ENCODE results near the gene TRIM77.
"Not testable (repeated sequence)": the region's sequence is repeated elsewhere in the genome, so short reads cannot be mapped to it uniquely, and the experiment has no call there.

The TRIM77 gene, protein sequence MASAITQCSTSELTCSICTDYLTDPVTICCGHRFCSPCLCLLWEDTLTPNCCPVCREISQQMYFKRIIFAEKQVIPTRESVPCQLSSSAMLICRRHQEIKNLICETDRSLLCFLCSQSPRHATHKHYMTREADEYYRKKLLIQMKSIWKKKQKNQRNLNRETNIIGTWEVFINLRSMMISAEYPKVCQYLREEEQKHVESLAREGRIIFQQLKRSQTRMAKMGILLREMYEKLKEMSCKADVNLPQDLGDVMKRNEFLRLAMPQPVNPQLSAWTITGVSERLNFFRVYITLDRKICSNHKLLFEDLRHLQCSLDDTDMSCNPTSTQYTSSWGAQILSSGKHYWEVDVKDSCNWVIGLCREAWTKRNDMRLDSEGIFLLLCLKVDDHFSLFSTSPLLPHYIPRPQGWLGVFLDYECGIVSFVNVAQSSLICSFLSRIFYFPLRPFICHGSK

DNA sequence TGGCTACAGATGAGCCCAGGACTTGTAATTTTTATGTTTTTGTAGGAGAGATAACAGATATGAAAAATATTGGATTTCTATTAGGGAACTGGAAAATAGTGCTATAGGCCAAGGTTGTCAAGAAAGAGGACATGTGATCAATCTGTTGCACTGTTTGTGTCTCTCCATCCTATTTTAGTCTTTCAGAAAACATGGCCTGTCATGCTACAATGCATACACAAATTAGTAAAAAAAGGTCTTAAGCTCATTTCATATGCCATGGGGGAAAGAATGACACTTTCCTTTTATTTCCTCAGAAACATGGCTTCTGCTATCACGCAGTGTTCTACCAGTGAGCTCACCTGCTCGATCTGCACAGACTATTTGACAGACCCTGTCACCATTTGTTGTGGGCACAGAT is at the start of gene TRIM77:
Gene TRIM77 (plus strand): TSS at position 301 of the 400 bp plus-strand sequence. CDS start 0 bp downstream, at position 301.
- not testable (repeated sequence) for H3K4me3 ChIP-seq (ENCODE audit: low read depth, low read length); DNase-seq (ENCODE audit: low read depth)

- TF ChIP-seq, protein P1, sequence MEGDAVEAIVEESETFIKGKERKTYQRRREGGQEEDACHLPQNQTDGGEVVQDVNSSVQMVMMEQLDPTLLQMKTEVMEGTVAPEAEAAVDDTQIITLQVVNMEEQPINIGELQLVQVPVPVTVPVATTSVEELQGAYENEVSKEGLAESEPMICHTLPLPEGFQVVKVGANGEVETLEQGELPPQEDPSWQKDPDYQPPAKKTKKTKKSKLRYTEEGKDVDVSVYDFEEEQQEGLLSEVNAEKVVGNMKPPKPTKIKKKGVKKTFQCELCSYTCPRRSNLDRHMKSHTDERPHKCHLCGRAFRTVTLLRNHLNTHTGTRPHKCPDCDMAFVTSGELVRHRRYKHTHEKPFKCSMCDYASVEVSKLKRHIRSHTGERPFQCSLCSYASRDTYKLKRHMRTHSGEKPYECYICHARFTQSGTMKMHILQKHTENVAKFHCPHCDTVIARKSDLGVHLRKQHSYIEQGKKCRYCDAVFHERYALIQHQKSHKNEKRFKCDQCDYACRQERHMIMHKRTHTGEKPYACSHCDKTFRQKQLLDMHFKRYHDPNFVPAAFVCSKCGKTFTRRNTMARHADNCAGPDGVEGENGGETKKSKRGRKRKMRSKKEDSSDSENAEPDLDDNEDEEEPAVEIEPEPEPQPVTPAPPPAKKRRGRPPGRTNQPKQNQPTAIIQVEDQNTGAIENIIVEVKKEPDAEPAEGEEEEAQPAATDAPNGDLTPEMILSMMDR (conservative IDR thresholded peaks at IDR 0.05; ENCODE audit: low read depth, low read length), result no peak
- H3K4me3 ChIP-seq (ENCODE audit: low read depth, low read length), result no peak overlapping the region
- no peak for DNase-seq (ENCODE audit: low read depth)
These were observed 43.1 kb upstream of the TRIM77 start for GRCh38 chr11:89667001-89667400.

GRCh38 chr11:89668158-89668557 is 41.9 kb upstream of the TRIM77 start:
- H3K4me3 ChIP-seq (ENCODE audit: low read depth, low read length); DNase-seq (ENCODE audit: low read depth): not testable (repeated sequence)

- not testable (repeated sequence) for DNase-seq (ENCODE audit: low read depth); H3K4me3 ChIP-seq (ENCODE audit: low read depth, low read length)
These were observed 40.5 kb upstream of the TRIM77 start for GRCh38 chr11:89669586-89669985.

GRCh38 chr11:89669993-89670669 is 40.0 kb upstream of the TRIM77 start:
- not testable (repeated sequence) for DNase-seq (ENCODE audit: low read depth); H3K4me3 ChIP-seq (ENCODE audit: low read depth, low read length)

DNA sequence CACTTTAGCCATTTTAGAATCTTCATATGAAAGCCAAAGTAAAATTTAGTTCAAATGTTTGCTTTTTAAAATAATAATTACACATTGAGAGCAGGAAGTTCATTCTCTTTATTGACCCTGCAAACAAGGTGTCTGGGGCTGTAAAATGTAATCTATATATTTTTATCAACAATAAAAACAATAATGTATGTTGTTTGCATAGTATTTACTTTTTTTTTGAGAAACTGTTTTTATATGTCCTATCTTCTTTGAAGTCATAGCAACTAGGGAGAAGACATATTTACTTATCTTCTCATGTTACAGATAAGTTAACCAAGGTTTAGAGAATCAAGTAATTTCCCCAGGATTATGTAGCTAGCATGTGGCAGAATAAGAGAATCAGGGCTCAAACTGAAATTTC is 37.6 kb upstream of the TRIM77 start:
- not testable (repeated sequence) for DNase-seq (ENCODE audit: low read depth); H3K4me3 ChIP-seq (ENCODE audit: low read depth, low read length)

DNA sequence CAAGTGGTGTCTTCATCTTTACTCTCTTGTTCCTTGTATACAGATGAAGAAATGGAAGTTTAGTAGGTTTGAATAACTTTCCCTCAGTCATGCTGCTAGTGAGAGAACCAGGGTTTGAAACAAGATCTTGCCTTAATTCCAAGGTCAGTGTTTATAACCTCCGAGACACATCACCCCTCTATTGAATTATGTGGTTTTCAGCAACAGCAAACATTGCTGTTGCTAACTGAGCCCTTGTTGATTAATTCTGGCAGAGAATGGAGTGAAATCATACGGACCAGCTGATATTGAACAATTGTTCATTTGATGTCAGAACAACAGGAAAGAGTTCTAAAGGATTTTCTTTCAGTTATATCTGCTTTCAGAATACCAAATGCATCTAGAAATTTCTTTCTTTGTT is 36.7 kb upstream of the TRIM77 start:
- not testable (repeated sequence) for H3K4me3 ChIP-seq (ENCODE audit: low read depth, low read length); DNase-seq (ENCODE audit: low read depth)

- TF ChIP-seq, protein P1 (conservative IDR thresholded peaks at IDR 0.05; ENCODE audit: low read depth, low read length), result peak; percentile 38
- H3K4me3 ChIP-seq (ENCODE audit: low read depth, low read length), result not testable (repeated sequence)
- peak; percentile 42 for DNase-seq (ENCODE audit: low read depth)
These were observed 34.7 kb upstream of the TRIM77 start for GRCh38 chr11:89675383-89675782.

GRCh38 chr11:89675948-89676347 is 34.2 kb upstream of the TRIM77 start:
- not testable (repeated sequence) for DNase-seq (ENCODE audit: low read depth); H3K4me3 ChIP-seq (ENCODE audit: low read depth, low read length)

- DNase-seq (ENCODE audit: low read depth); H3K4me3 ChIP-seq (ENCODE audit: low read depth, low read length): not testable (repeated sequence)
These were observed 3.0 kb upstream of the TRIM77 start for GRCh38 chr11:89707080-89707479.

DNA sequence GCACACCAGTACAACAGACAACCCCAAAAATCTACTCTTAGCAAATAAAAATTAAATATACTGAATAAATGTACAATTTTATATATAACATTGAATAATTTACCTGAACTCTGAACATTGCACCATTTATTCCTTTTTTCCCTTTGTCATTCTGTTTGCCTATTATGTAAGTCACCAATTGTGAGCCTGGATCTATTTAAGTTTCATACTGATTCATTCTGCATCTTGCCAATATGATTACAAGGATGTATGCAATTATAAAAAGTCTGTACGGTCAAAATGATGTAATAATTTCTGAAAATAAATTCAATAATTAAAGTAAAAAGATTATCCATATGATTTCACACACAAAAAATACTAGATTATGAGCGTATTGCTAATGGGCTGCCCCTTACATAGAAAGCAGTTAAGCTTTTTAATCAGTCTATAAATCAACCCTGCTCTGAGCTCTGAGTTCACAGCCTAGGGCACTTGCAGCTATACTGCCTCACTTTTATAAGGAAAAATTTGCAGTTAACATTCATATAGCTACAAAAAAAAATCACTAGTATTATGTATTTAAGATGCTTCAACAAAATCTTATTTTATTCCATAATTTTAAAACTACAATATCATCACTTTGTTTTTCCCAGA is 14.9 kb downstream of the TRIM77 start:
- DNase-seq (ENCODE audit: low read depth), result not testable (repeated sequence)

DNA sequence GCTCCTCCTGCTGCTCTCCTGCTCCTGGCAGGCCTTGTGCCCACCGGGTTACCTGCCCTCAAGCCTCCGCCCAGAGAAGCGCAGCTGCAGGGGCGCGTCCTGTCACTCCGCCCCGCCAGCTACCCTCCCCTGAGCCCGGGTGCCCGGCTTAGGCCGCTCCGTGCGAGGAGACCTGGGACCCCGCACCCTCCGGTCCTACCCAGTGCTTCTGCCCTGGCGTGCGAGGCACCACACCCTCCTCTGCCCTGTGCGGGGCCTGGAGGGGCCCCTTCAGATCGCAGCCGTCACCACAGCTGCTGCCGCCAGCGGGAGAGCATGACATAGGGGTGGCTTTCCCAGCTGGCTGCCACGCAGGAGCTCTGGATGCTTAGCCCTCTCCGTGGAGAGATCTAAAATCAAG is 20.1 kb downstream of the TRIM77 start:
- H3K4me3 ChIP-seq (ENCODE audit: low read depth, low read length); DNase-seq (ENCODE audit: low read depth): not testable (repeated sequence)

More for the DNA sequence above, 14.9 kb downstream of the TRIM77 start:
- not testable (repeated sequence) for H3K4me3 ChIP-seq (ENCODE audit: low read depth, low read length)

Data from choroid plexus epithelial cell (primary cell).